Epithelial cell of esophagus (primary cell): ENCODE results near the gene CNDP1.

Experiments used
- DNase-seq: peaks from one replicate; pipeline ENCODE4 v3.0.0; 2010; ENCODE audit warnings: low read depth
- H3K4me3 ChIP-seq: 2 replicates; pipeline ENCODE4 v1.5.1; 2011; ENCODE audit warnings: mild to moderate bottlenecking, low read length, control low read depth
- CTCF ChIP-seq: IDR thresholded peaks from 2 replicates; pipeline ENCODE4 v1.5.1; 2011; ENCODE audit warnings: low read depth, mild to moderate bottlenecking, low read length, control low read depth, inconsistent platforms; ENCODE audit not compliant: insufficient read depth; ENCODE audit errors: missing control alignments

CNDP1 gene

GRCh38 chr18:74533666-74534065 lies 634 bp upstream of the CNDP1 start:
- no peak for TF ChIP-seq CTCF
- DNase-seq: no peak
- H3K4me3 ChIP-seq: no peak overlapping the region

- TF ChIP-seq CTCF: no peak
- DNase-seq: peak; percentile 21
- no peak overlapping the region for H3K4me3 ChIP-seq
These were observed 815 bp downstream of the CNDP1 start for GRCh38 chr18:74534981-74535649.

GRCh38 chr18:74539289-74539688 lies 5.0 kb downstream of the CNDP1 start:
- no peak for DNase-seq
- no peak overlapping the region for H3K4me3 ChIP-seq
- no peak for TF ChIP-seq CTCF

GRCh38 chr18:74540652-74541421 lies 6.5 kb downstream of the CNDP1 start:
- no peak for DNase-seq
- no peak overlapping the region for H3K4me3 ChIP-seq
- TF ChIP-seq CTCF: no peak

- TF ChIP-seq CTCF: no peak
- H3K4me3 ChIP-seq: no peak overlapping the region
These were observed 7.6 kb downstream of the CNDP1 start for GRCh38 chr18:74541703-74542555.

GRCh38 chr18:74544898-74545297 lies 10.6 kb downstream of the CNDP1 start:
- TF ChIP-seq CTCF: no peak
- no peak for DNase-seq
- H3K4me3 ChIP-seq: no peak overlapping the region

More at GRCh38 chr18:74541703-74542555, 7.6 kb downstream of the CNDP1 start:
- peak; percentile 84 for DNase-seq
